Smooth muscle cell (in vitro differentiated cells): ENCODE results near the gene BCL2. TPM values are rescaled to one million over a fixed set of nuclear protein-coding genes. Genes with fewer than 3 reads are reported as not detected.
A peak's percentile ranks its signal among the peaks of the same experiment; 100 is the strongest.

Source experiments
- DNase-seq: peaks from one replicate; lab custom pipeline; 2025; ENCODE audit not compliant: unreplicated experiment; lab: John Stamatoyannopoulos, UW
- H2AFZ ChIP-seq: fragments of 200-600 bp; sonication (generic); 2 replicates; pipeline ENCODE4 v1.6.0; 2016; ENCODE audit warnings: antibody characterized with exemption, low read depth, mild to moderate bottlenecking
- H3F3A ChIP-seq: fragments of 200-600 bp; sonication (generic); 2 replicates; pipeline ENCODE4 v1.6.0; 2017; ENCODE audit warnings: antibody characterized with exemption, low read depth
- H3K27ac ChIP-seq: fragments of 200-600 bp; sonication (generic); 2 replicates; pipeline ENCODE4 v1.5.1; 2016; ENCODE audit warnings: low read depth, mild to moderate bottlenecking
- H3K27me3 ChIP-seq: fragments of 200-600 bp; sonication (generic); 2 replicates; pipeline ENCODE4 v1.6.1; 2016; ENCODE audit warnings: low read depth, mild to moderate bottlenecking
- H3K36me3 ChIP-seq: fragments of 200-600 bp; sonication (generic); 2 replicates; pipeline ENCODE4 v1.5.1; 2016; ENCODE audit warnings: low read depth
- H3K4me1 ChIP-seq: fragments of 200-600 bp; sonication (generic); 2 replicates; pipeline ENCODE4 v1.5.1; 2016; ENCODE audit warnings: low read depth
- H3K4me2 ChIP-seq: fragments of 200-600 bp; sonication (generic); 2 replicates; pipeline ENCODE4 v1.6.0; 2016; ENCODE audit warnings: mild to moderate bottlenecking
- H3K4me3 ChIP-seq: fragments of 200-600 bp; sonication (generic); 2 replicates; pipeline ENCODE4 v1.5.1; 2016; ENCODE audit warnings: mild to moderate bottlenecking
- H3K79me2 ChIP-seq: fragments of 200-600 bp; sonication (generic); 2 replicates; pipeline ENCODE4 v1.6.0; 2016; ENCODE audit warnings: low read depth, mild to moderate bottlenecking
- H3K9ac ChIP-seq: fragments of 200-600 bp; sonication (generic); 2 replicates; pipeline ENCODE4 v1.6.0; 2016; ENCODE audit warnings: low read depth
- H3K9me3 ChIP-seq: fragments of 200-600 bp; sonication (generic); replicated peaks from 2 replicates; pipeline ENCODE4 v1.5.1; 2016; ENCODE audit warnings: low read depth
- H4K20me1 ChIP-seq: fragments of 200-600 bp; sonication (generic); 2 replicates; pipeline ENCODE4 v1.6.0; 2016; ENCODE audit warnings: low read depth
- CTCF ChIP-seq: fragments of 200-600 bp; sonication (generic); IDR thresholded peaks from 2 replicates; pipeline ENCODE4 v1.5.1; 2017; ENCODE audit warnings: borderline replicate concordance, mild to moderate bottlenecking, antibody characterized with exemption; ENCODE audit not compliant: insufficient read depth, poor library complexity, severe bottlenecking
- WGBS: methylation state at CpG from one replicate; pipeline ENCODE4 v1.1.7; 2016; ENCODE audit warnings: low lambda C conversion rate; 5-methylcytosine and 5-hydroxymethylcytosine counted together
- polyA plus RNA-seq: library from polyadenylated mRNA; unstranded; fragments of >200 nt; fragmentation: Nextera tagmentation; extraction: Ambion mirVana; gene quantifications from 2 replicates; pipeline ENCODE4 v1.2.1, GENCODE V29; 2016
- total RNA-seq: library from RNA; depleted of rRNA; stranded (reverse); fragments of >200 nt; gene quantifications from 2 replicates; pipeline ENCODE4 v1.2.3, GENCODE V29; 2014

Gene BCL2
- total and polyA plus RNA-seq, 2 experiments from 2014 or later, result 0.85 TPM; not detected in 1

- Histone ChIP-seq H3K27me3 (no peaks in the 10 kb centered on the region), H3K4me3 (no peak overlapping the region), H2AFZ (no peak overlapping the region), H4K20me1 (peaks cover 9% of the 10 kb centered on the region), H3K4me1 (no peaks in the 10 kb centered on the region), H3K9me3 (no peaks in the 10 kb centered on the region), H3K36me3 (peaks cover 22% of the 10 kb centered on the region), H3F3A (no peaks in the 10 kb centered on the region), H3K9ac (no peak overlapping the region), H3K79me2 (no peaks in the 10 kb centered on the region), H3K4me2 (no peak overlapping the region), H3K27ac (peak overlapping the region; percentile 62)
- 88% methylated on average over 7 of the region's 7 CpGs for WGBS
- DNase-seq, result no peak
- no peak for TF ChIP-seq CTCF
Observed at GRCh38 chr18:63346480-63347183, 27.1 kb upstream of the BCL2 start.

GRCh38 chr18:63346031-63346430 is 26.5 kb upstream of the BCL2 start:
- no peak for TF ChIP-seq CTCF
- Histone ChIP-seq H3K27me3 (no peaks in the 10 kb centered on the region), H3K4me2 (no peak overlapping the region), H3K36me3 (peaks cover 22% of the 10 kb centered on the region), H3K9me3 (no peaks in the 10 kb centered on the region), H4K20me1 (peaks cover 9% of the 10 kb centered on the region), H3K79me2 (no peaks in the 10 kb centered on the region), H2AFZ (no peak overlapping the region), H3K27ac (peak overlapping the region; percentile 62), H3F3A (no peaks in the 10 kb centered on the region), H3K9ac (no peak overlapping the region), H3K4me3 (no peak overlapping the region), H3K4me1 (no peaks in the 10 kb centered on the region)
- DNase-seq, result no peak
- 88% methylated on average over 7 of the region's 7 CpGs for WGBS

- peaks cover 9% of the 10 kb centered on the region for H4K20me1 ChIP-seq
- no peaks in the 10 kb centered on the region for H3F3A ChIP-seq
- no peak overlapping the region for H3K27ac ChIP-seq
- no peak overlapping the region for H3K4me3 ChIP-seq
- no peak overlapping the region for H2AFZ ChIP-seq
- peaks cover 14% of the 10 kb centered on the region for H3K36me3 ChIP-seq
- no peak overlapping the region for H3K4me2 ChIP-seq
- no peaks in the 10 kb centered on the region for H3K27me3 ChIP-seq
- H3K79me2 ChIP-seq, result no peaks in the 10 kb centered on the region
- no peak for TF ChIP-seq CTCF
- no peaks in the 10 kb centered on the region for H3K9me3 ChIP-seq
- no peak for DNase-seq
- 91% methylated on average over 2 of the region's 2 CpGs for WGBS
- H3K9ac ChIP-seq, result no peak overlapping the region
- no peaks in the 10 kb centered on the region for H3K4me1 ChIP-seq
Observed at GRCh38 chr18:63344918-63345317, 25.3 kb upstream of the BCL2 start.

GRCh38 chr18:63344263-63344662 is 24.7 kb upstream of the BCL2 start:
- Histone ChIP-seq H3K27ac (no peak overlapping the region), H3K27me3 (no peaks in the 10 kb centered on the region), H3F3A (no peaks in the 10 kb centered on the region), H3K9ac (no peak overlapping the region), H3K9me3 (no peaks in the 10 kb centered on the region), H3K79me2 (no peaks in the 10 kb centered on the region), H3K36me3 (peaks cover 8% of the 10 kb centered on the region), H4K20me1 (peaks cover 9% of the 10 kb centered on the region), H2AFZ (no peak overlapping the region), H3K4me1 (no peaks in the 10 kb centered on the region), H3K4me3 (no peak overlapping the region), H3K4me2 (no peak overlapping the region)
- no peak for TF ChIP-seq CTCF
- no peak for DNase-seq
- WGBS, result 98% methylated on average over 5 of the region's 5 CpGs
